GM23338 (cell line): Measurements from ENCODE around the gene SMURF1. TPM values are rescaled to one million over a fixed set of nuclear protein-coding genes. Genes with fewer than 3 reads are reported as not detected.

Experiments
- ATAC-seq: fragments of 200-7000 bp; cut with Tn5 transposase; 3 replicates; pipeline ENCODE4 v1.9.1; 2020
- DNase-seq: peaks from one replicate; pipeline ENCODE4 v3.0.0-alpha.2; 2015; ENCODE audit warnings: low spot score
- H2AFZ ChIP-seq: fragments of 200-600 bp; sonication (generic); 2 replicates; pipeline ENCODE4 v1.8.0; 2016; ENCODE audit warnings: antibody characterized with exemption, mild to moderate bottlenecking, moderate library complexity
- H3F3A ChIP-seq: fragments of 200-600 bp; sonication (generic); replicated peaks from 2 replicates; pipeline ENCODE4 v1.8.0; 2017; ENCODE audit warnings: antibody characterized with exemption, mixed run types, low read depth
- H3K27ac ChIP-seq: fragments of 200-600 bp; sonication (generic); 2 replicates; pipeline ENCODE4 v1.6.1; 2016; ENCODE audit warnings: low read depth
- H3K27me3 ChIP-seq: fragments of 200-600 bp; sonication (generic); 2 replicates; pipeline ENCODE4 v1.8.0; 2016; ENCODE audit warnings: mild to moderate bottlenecking, mixed run types, moderate library complexity; ENCODE audit not compliant: insufficient read depth
- H3K36me3 ChIP-seq: fragments of 200-600 bp; sonication (generic); 2 replicates; pipeline ENCODE4 v1.8.0; 2016; ENCODE audit warnings: mild to moderate bottlenecking; ENCODE audit not compliant: insufficient read depth
- H3K4me1 ChIP-seq: fragments of 200-600 bp; sonication (generic); 2 replicates; pipeline ENCODE4 v1.8.0; 2016; ENCODE audit warnings: mild to moderate bottlenecking, moderate library complexity; ENCODE audit not compliant: insufficient read depth
- H3K4me2 ChIP-seq: fragments of 200-600 bp; sonication (generic); 2 replicates; pipeline ENCODE4 v1.7.1; 2017; ENCODE audit warnings: mixed run types
- H3K4me3 ChIP-seq: fragments of 200-600 bp; sonication (generic); 2 replicates; pipeline ENCODE4 v1.6.1; 2016; ENCODE audit warnings: mixed run types
- H3K79me2 ChIP-seq: fragments of 200-600 bp; sonication (generic); replicated peaks from 2 replicates; pipeline ENCODE4 v1.8.0; 2017; ENCODE audit warnings: mild to moderate bottlenecking; ENCODE audit not compliant: insufficient read depth
- H3K9me2 ChIP-seq: fragments of 200-600 bp; sonication (generic); 2 replicates; pipeline ENCODE4 v1.8.0; 2017; ENCODE audit not compliant: insufficient read depth
- H4K20me1 ChIP-seq: fragments of 200-600 bp; sonication (generic); replicated peaks from 2 replicates; pipeline ENCODE4 v1.8.0; 2017; ENCODE audit warnings: mild to moderate bottlenecking; ENCODE audit not compliant: insufficient read depth
- H3K27ac Mint-ChIP-seq: 2 replicates; pipeline ENCODE4 v1.8.0; 2020; ENCODE audit warnings: inconsistent platforms, mild to moderate bottlenecking, moderate library complexity, mixed read lengths
- H3K27me3 Mint-ChIP-seq: 3 replicates; pipeline ENCODE4 v1.8.0; 2022; ENCODE audit warnings: low read depth, mild to moderate bottlenecking, moderate library complexity, mixed read lengths, inconsistent platforms; ENCODE audit not compliant: insufficient read depth, poor library complexity
- H3K36me3 Mint-ChIP-seq: 3 replicates; pipeline ENCODE4 v1.8.0; 2021; ENCODE audit warnings: low read depth, mild to moderate bottlenecking, inconsistent platforms, moderate library complexity, mixed read lengths
- H3K4me1 Mint-ChIP-seq: 3 replicates; pipeline ENCODE4 v1.8.0; 2020; ENCODE audit warnings: mild to moderate bottlenecking, inconsistent platforms, mixed read lengths
- H3K4me3 Mint-ChIP-seq: 3 replicates; pipeline ENCODE4 v1.8.0; 2021; ENCODE audit warnings: moderate library complexity, mild to moderate bottlenecking, inconsistent platforms, mixed read lengths
- H3K9me3 Mint-ChIP-seq: 3 replicates; pipeline ENCODE4 v1.8.0; 2020; ENCODE audit warnings: moderate library complexity, mild to moderate bottlenecking, inconsistent platforms, mixed read lengths
- CREB1 ChIP-seq: fragments of 250-450 bp; sonication (Bioruptor Pico); IDR thresholded peaks from 2 replicates; pipeline ENCODE4 v1.5.0; 2020; ENCODE audit warnings: low read depth, mild to moderate bottlenecking, moderate library complexity
- EZH2 ChIP-seq: fragments of 200-600 bp; sonication (generic); IDR thresholded peaks from one replicate; pipeline ENCODE4 v1.8.0; 2017; ENCODE audit warnings: antibody characterized with exemption, mild to moderate bottlenecking, low read depth; ENCODE audit not compliant: unreplicated experiment
- EZH2phosphoT487 ChIP-seq: fragments of 200-600 bp; sonication (generic); IDR thresholded peaks from one replicate; pipeline ENCODE4 v1.8.1; 2018; ENCODE audit warnings: antibody characterized with exemption; ENCODE audit not compliant: unreplicated experiment
- JUNB ChIP-seq: IDR thresholded peaks from one replicate; pipeline ENCODE4 v1.6.1; 2016; ENCODE audit warnings: antibody characterized with exemption; ENCODE audit not compliant: unreplicated experiment
- NANOG ChIP-seq: IDR thresholded peaks from 2 replicates; pipeline ENCODE4 v1.6.1; 2016; ENCODE audit warnings: antibody characterized with exemption, borderline replicate concordance
- POLR2AphosphoS5 ChIP-seq: IDR thresholded peaks from 2 replicates; pipeline ENCODE4 v1.6.1; 2016; ENCODE audit warnings: antibody characterized with exemption, low read depth
- STAT1 ChIP-seq: IDR thresholded peaks from one replicate; pipeline ENCODE4 v1.6.1; 2016; ENCODE audit warnings: antibody characterized with exemption; ENCODE audit not compliant: unreplicated experiment
- ZNF114 ChIP-seq: fragments of 250-450 bp; sonication (Bioruptor Pico); IDR thresholded peaks from 2 replicates; pipeline ENCODE4 v1.5.0; 2020; ENCODE audit warnings: mild to moderate bottlenecking, moderate library complexity
- ZNF331 ChIP-seq: fragments of 250-450 bp; sonication (Bioruptor Pico); IDR thresholded peaks from 2 replicates; pipeline ENCODE4 v1.5.0; 2020; ENCODE audit warnings: low read depth, mild to moderate bottlenecking, moderate library complexity
- polyA plus RNA-seq: library from polyadenylated mRNA; unstranded; fragments of >200 nt; fragmentation: Nextera tagmentation; extraction: Ambion mirVana; gene quantifications from 2 replicates; pipeline ENCODE4 v1.2.1, GENCODE V29; 2016
- total RNA-seq: library from RNA; depleted of rRNA; stranded (reverse); fragments of >200 nt; shearing (Covaris generic); gene quantifications from 2 replicates; pipeline ENCODE4 v1.2.3, GENCODE V29; 2014
- TF ChIP-seq, protein P1 (sequence below): IDR thresholded peaks from one replicate; pipeline ENCODE4 v1.6.1; 2018; ENCODE audit warnings: antibody characterized with exemption; ENCODE audit not compliant: unreplicated experiment
- TF ChIP-seq, protein P2 (sequence below), 2 experiments: fragments of 200-600 bp in 1 of 2; sonication (generic) in 1 of 2; conservative IDR thresholded peaks; 2 replicates each; pipeline versions ENCODE4 v1.5.1 to v1.6.1; 2016 to 2017; ENCODE audit warnings: antibody characterized with exemption in 2 of 2, low read depth in 2 of 2, mild to moderate bottlenecking in 2 of 2, moderate library complexity in 1 of 2
- TF ChIP-seq, protein P3 (sequence below): fragments of 250-450 bp; sonication (Bioruptor Pico); IDR thresholded peaks from 2 replicates; pipeline ENCODE4 v1.5.0; 2020; ENCODE audit warnings: mild to moderate bottlenecking, moderate library complexity
- TF ChIP-seq, protein P4 (sequence below): IDR thresholded peaks from 2 replicates; pipeline ENCODE4 v1.6.1; 2016; ENCODE audit warnings: antibody characterized with exemption

SMURF1 gene
- total and polyA plus RNA-seq, 2 experiments from 2014 or later = 5.8 to 23.9 TPM

GRCh38 chr7:99127636-99128035 lies 16.3 kb downstream of the SMURF1 start:
- H4K20me1 ChIP-seq = peaks cover 30% of the 10 kb centered on the region
- H3K4me3 ChIP-seq = no peak overlapping the region
- no peaks in the 10 kb centered on the region for H3K9me2 ChIP-seq
- no peaks in the 10 kb centered on the region for H3K9me3 Mint-ChIP-seq
- no peaks in the 10 kb centered on the region for H3K27me3 Mint-ChIP-seq
- peaks cover 16% of the 10 kb centered on the region for H3K4me1 Mint-ChIP-seq
- no peaks in the 10 kb centered on the region for H3F3A ChIP-seq
- no peaks in the 10 kb centered on the region for H3K36me3 Mint-ChIP-seq
- H3K4me3 Mint-ChIP-seq = no peak overlapping the region
- peaks cover 100% of the 10 kb centered on the region for H3K79me2 ChIP-seq
- H3K27ac Mint-ChIP-seq = no peak overlapping the region
- H3K27me3 ChIP-seq = no peaks in the 10 kb centered on the region
- H3K36me3 ChIP-seq = no peaks in the 10 kb centered on the region
- no peak for TF ChIP-seq EZH2phosphoT487
- TF ChIP-seq ZNF331 (CRISPR knock-in tag) = no peak
- TF ChIP-seq STAT1 = no peak
- TF ChIP-seq NANOG = no peak
- TF ChIP-seq, protein P1, sequence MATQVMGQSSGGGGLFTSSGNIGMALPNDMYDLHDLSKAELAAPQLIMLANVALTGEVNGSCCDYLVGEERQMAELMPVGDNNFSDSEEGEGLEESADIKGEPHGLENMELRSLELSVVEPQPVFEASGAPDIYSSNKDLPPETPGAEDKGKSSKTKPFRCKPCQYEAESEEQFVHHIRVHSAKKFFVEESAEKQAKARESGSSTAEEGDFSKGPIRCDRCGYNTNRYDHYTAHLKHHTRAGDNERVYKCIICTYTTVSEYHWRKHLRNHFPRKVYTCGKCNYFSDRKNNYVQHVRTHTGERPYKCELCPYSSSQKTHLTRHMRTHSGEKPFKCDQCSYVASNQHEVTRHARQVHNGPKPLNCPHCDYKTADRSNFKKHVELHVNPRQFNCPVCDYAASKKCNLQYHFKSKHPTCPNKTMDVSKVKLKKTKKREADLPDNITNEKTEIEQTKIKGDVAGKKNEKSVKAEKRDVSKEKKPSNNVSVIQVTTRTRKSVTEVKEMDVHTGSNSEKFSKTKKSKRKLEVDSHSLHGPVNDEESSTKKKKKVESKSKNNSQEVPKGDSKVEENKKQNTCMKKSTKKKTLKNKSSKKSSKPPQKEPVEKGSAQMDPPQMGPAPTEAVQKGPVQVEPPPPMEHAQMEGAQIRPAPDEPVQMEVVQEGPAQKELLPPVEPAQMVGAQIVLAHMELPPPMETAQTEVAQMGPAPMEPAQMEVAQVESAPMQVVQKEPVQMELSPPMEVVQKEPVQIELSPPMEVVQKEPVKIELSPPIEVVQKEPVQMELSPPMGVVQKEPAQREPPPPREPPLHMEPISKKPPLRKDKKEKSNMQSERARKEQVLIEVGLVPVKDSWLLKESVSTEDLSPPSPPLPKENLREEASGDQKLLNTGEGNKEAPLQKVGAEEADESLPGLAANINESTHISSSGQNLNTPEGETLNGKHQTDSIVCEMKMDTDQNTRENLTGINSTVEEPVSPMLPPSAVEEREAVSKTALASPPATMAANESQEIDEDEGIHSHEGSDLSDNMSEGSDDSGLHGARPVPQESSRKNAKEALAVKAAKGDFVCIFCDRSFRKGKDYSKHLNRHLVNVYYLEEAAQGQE = no peak
- no peak for TF ChIP-seq JUNB
- TF ChIP-seq, protein P2, sequence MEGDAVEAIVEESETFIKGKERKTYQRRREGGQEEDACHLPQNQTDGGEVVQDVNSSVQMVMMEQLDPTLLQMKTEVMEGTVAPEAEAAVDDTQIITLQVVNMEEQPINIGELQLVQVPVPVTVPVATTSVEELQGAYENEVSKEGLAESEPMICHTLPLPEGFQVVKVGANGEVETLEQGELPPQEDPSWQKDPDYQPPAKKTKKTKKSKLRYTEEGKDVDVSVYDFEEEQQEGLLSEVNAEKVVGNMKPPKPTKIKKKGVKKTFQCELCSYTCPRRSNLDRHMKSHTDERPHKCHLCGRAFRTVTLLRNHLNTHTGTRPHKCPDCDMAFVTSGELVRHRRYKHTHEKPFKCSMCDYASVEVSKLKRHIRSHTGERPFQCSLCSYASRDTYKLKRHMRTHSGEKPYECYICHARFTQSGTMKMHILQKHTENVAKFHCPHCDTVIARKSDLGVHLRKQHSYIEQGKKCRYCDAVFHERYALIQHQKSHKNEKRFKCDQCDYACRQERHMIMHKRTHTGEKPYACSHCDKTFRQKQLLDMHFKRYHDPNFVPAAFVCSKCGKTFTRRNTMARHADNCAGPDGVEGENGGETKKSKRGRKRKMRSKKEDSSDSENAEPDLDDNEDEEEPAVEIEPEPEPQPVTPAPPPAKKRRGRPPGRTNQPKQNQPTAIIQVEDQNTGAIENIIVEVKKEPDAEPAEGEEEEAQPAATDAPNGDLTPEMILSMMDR (conservative IDR thresholded peaks at IDR 0.05; ENCODE audit: low read depth in 2 of 2) = no peak
- TF ChIP-seq, protein P3, sequence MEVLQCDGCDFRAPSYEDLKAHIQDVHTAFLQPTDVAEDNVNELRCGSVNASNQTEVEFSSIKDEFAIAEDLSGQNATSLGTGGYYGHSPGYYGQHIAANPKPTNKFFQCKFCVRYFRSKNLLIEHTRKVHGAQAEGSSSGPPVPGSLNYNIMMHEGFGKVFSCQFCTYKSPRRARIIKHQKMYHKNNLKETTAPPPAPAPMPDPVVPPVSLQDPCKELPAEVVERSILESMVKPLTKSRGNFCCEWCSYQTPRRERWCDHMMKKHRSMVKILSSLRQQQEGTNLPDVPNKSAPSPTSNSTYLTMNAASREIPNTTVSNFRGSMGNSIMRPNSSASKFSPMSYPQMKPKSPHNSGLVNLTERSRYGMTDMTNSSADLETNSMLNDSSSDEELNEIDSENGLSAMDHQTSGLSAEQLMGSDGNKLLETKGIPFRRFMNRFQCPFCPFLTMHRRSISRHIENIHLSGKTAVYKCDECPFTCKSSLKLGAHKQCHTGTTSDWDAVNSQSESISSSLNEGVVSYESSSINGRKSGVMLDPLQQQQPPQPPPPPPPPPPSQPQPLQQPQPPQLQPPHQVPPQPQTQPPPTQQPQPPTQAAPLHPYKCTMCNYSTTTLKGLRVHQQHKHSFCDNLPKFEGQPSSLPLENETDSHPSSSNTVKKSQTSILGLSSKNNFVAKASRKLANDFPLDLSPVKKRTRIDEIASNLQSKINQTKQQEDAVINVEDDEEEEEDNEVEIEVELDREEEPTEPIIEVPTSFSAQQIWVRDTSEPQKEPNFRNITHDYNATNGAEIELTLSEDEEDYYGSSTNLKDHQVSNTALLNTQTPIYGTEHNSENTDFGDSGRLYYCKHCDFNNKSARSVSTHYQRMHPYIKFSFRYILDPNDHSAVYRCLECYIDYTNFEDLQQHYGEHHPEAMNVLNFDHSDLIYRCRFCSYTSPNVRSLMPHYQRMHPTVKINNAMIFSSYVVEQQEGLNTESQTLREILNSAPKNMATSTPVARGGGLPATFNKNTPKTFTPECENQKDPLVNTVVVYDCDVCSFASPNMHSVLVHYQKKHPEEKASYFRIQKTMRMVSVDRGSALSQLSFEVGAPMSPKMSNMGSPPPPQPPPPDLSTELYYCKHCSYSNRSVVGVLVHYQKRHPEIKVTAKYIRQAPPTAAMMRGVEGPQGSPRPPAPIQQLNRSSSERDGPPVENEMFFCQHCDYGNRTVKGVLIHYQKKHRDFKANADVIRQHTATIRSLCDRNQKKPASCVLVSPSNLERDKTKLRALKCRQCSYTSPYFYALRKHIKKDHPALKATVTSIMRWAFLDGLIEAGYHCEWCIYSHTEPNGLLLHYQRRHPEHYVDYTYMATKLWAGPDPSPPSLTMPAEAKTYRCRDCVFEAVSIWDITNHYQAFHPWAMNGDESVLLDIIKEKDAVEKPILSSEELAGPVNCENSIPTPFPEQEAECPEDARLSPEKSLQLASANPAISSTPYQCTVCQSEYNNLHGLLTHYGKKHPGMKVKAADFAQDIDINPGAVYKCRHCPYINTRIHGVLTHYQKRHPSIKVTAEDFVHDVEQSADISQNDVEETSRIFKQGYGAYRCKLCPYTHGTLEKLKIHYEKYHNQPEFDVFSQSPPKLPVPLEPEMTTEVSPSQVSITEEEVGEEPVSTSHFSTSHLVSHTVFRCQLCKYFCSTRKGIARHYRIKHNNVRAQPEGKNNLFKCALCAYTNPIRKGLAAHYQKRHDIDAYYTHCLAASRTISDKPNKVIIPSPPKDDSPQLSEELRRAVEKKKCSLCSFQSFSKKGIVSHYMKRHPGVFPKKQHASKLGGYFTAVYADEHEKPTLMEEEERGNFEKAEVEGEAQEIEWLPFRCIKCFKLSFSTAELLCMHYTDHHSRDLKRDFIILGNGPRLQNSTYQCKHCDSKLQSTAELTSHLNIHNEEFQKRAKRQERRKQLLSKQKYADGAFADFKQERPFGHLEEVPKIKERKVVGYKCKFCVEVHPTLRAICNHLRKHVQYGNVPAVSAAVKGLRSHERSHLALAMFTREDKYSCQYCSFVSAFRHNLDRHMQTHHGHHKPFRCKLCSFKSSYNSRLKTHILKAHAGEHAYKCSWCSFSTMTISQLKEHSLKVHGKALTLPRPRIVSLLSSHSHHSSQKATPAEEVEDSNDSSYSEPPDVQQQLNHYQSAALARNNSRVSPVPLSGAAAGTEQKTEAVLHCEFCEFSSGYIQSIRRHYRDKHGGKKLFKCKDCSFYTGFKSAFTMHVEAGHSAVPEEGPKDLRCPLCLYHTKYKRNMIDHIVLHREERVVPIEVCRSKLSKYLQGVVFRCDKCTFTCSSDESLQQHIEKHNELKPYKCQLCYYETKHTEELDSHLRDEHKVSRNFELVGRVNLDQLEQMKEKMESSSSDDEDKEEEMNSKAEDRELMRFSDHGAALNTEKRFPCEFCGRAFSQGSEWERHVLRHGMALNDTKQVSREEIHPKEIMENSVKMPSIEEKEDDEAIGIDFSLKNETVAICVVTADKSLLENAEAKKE (CRISPR knock-in tag) = no peak
- no peak for TF ChIP-seq ZNF114
- TF ChIP-seq CREB1 (CRISPR knock-in tag) = no peak
- TF ChIP-seq, protein P4, sequence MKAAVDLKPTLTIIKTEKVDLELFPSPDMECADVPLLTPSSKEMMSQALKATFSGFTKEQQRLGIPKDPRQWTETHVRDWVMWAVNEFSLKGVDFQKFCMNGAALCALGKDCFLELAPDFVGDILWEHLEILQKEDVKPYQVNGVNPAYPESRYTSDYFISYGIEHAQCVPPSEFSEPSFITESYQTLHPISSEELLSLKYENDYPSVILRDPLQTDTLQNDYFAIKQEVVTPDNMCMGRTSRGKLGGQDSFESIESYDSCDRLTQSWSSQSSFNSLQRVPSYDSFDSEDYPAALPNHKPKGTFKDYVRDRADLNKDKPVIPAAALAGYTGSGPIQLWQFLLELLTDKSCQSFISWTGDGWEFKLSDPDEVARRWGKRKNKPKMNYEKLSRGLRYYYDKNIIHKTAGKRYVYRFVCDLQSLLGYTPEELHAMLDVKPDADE = no peak
- no peak for TF ChIP-seq EZH2
- TF ChIP-seq POLR2AphosphoS5 = no peak
- H3K27ac ChIP-seq = no peak overlapping the region
- ATAC-seq (no peak), DNase-seq (no peak)
- no peak overlapping the region for H3K4me2 ChIP-seq
- peaks cover 15% of the 10 kb centered on the region; the same call in 1 of the 2 replicates for H3K4me1 ChIP-seq
- no peak overlapping the region for H2AFZ ChIP-seq
